B cell (primary cell): ENCODE measurements around the gene MT1G.

Source experiments
- CTCF ChIP-seq: fragments of 200-600 bp; IDR thresholded peaks from one replicate; pipeline ENCODE4 v1.8.0; 2022; ENCODE audit warnings: antibody characterized with exemption, mild to moderate bottlenecking
- EZH2 ChIP-seq: IDR thresholded peaks from 2 replicates; pipeline ENCODE4 v1.6.1; 2012; ENCODE audit warnings: borderline replicate concordance, low read depth, mild to moderate bottlenecking, moderate library complexity, low read length; ENCODE audit not compliant: insufficient read depth, poor library complexity, severe bottlenecking

GRCh38 chr16:56679078-56679730, 11.3 kb upstream of the MT1G start:
- TF ChIP-seq CTCF = no peak
- no peak for TF ChIP-seq EZH2
